NCI-H82 treated with DMSO at 0.1 percent for 48 hours (cell line): ENCODE results near the gene ZDHHC14.

Source experiments
- DNase-seq: peaks from one replicate; lab custom pipeline; 2025; ENCODE audit not compliant: unreplicated experiment; lab: John Stamatoyannopoulos, UW

ZDHHC14 gene

DNA sequence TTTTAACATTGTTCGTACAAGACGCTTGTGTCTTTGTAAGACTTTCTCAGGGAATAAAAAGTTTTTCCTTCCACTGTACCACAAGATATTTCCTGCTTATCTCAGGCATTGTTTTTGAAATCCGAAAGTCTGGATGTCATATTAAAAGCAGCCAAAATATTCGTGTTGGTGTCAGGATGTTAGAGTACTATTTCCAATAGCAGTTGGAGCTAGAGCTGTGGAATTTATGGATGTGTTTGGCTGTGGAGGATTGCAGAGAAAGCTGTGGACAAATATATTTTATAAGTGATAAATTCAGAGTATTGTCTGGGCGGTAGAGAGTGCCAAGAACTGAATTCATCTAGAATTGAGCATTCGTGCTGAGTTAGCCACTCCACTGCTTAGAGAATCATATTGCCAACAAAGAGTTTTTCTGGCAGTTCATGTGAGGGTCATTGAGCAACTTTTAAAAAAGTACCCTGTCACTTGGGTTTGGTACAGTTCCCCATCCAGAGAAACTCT lies 57.7 kb downstream of the ZDHHC14 start:
- no peak for DNase-seq

DNA sequence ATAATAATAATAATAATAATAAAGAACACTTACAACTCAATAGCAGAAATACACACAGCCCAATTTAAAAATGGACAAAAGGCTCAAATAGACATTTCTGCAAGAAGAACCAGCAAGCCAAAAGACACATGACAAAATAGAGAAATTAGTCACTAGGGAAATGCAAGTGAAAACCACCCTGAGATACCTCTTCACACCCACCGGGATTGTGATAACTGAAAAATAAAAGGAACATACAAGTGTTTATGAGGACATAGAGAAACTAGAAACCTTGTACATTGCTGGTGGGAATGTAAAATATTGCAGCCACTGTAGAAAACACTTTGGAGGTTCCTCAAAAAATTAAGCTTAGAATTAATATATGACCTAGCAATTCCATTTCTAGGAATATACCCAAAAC lies 59.2 kb downstream of the ZDHHC14 start:
- DNase-seq = no peak

DNA sequence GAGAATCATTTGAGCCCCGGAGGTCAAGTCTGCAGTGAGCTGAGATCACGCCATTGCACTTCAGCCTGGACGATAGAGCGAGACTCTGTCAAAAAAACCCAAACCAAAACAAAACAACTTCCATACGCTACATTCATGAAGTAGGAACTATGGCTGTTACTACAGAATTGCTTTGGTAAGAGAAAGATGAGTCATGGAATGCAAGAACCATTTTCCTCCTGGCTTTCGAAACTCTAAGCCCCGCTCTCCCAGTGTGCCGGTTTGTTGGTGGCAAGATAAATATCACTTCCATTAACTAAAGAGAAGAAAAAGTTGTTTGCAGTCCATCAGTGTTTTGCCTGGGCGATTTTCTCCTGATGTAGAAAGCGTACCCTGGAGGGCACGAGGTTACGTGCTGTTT lies 61.3 kb downstream of the ZDHHC14 start:
- no peak for DNase-seq

DNA sequence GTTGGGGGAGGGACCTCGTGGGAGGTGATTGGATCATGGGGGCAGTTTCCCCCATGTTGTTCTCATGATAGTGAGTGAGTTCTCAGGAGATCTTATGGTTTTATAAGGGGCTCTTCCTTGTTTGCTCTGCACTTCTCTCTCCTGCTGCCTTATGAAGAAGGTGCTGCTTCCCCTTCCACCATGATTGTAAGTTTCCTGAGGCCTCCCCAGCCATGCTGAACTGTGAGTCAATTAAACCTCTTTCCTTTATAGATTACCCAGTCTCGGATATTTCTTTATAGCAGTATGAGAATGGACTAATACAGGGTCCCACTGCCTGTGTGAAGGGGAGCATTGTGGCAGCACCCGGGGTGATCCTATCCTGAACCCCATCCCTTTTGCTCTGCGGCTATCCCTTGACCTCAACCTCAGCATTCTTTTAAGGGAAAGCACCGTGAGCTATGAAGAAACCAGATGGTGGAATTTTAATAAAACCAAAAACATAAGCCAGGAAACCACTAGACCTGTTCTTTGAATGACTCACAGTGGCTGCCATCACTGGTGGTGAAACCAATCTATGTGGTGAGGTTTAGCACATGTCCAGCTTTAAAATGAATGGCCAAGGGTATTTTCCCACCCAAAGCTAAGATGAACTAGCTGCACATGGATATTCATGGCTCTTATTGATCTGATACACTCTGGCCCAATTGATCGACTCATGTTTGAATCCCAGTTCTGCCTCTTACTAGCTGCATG lies 62.2 kb downstream of the ZDHHC14 start:
- no peak for DNase-seq

DNA sequence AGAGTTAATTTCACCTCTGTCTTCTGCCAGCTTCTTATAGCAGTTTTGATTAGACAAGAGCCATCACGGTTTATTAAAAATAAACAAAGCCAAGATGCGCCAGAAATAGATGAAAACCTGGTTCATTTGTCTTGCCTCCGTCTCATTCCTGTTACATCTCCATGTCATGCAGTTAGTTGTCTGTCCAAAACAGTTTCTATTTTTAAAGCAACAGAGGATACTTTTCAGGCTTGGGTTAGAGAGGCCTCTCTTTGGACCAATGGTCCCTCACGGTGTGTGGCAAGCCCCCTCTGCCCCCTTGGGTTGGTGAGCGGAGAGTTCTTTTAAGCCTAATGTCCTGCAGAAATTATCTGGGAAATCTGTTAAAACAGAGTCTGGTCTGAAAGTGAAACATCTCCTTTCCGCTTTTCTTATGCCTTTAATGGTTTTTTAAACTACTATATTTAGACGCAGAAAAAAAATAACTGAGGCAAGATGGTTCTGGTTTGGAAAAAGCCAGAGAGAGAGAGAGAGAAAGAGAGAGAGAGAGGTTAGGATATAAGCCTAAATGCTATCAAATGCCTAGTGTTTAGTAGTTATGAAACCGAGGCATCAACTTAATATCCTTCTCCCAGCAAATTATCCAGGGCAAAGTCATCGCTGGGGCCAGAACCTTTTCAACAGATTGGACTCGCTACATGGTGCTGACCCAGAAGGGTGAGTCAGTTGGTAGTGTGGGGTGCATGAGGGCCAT lies 64.5 kb downstream of the ZDHHC14 start:
- no peak for DNase-seq

DNA sequence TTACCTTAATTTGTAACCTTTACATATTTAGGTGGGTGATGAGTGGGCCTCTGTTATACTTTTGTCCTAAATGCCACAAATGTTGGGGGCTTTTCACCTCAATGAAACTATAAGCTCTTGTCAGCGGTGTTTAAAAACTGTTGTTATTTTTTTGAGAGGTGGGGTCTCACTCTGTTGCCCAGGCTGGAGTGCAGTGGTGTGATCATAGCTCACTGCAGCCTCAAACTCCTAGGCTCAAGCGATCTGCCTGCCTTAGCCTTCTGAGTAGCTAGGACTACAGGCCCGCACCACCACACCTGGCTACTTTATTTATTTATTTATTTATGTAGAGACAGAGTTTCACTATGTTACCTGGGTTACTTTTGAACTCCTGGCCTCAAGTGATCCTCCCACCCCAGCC lies 66.7 kb downstream of the ZDHHC14 start:
- no peak for DNase-seq

DNA sequence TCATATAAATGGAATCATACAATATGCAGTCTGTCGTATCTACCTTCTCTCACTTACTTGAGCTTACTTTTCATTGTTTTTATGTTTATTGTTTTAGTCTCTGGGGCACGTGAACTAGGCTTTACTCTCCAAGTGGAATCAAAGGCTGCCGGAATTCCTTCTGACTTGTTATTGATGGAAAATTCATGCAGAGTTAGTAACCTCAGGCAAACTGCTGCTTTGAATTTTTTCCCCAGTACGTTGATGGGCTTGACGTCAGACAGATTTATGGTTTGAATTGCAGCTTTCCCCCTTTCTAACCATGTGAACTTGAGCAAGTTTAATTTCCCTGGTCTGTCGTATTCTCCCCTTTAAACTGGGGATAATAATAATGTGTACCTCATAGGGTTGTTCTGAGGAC lies 68.6 kb downstream of the ZDHHC14 start:
- DNase-seq = no peak

DNA sequence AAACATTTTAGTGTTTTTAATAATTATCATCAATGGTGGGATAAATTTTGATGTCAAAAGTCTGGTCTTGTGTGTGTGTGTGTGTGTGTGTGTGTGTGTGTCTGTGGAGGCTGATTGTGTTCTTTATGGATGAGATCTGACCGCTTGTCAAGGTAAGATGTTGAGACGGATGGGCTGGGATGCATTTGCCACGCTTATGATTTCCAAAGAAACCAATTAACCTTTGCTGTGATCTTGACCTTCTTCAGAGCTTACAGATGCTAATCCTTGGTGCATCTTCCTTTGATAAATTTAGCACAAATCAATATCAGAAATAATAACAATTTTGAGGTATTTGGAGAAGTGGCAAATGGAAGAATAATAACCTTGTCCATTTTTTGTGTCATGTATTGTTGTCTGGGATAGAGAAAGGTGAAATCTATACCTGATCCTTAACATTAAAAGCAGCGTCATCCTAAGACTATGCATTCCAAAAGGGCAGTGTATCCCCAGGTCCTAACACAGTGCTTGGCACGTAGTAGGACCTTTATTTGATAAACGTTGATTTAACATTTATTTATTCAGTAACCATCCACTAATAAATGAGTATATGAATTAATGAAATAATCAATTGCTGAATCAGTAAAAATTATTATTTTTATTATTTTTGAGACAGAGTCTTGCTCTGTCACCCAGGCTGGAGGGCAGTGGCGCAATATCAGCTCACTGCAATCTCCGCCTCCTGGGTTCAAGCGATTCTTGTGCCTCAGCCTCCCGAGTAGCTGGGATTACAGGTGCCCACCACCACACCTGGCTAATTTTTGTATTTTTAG lies 70.1 kb downstream of the ZDHHC14 start:
- DNase-seq = no peak

DNA sequence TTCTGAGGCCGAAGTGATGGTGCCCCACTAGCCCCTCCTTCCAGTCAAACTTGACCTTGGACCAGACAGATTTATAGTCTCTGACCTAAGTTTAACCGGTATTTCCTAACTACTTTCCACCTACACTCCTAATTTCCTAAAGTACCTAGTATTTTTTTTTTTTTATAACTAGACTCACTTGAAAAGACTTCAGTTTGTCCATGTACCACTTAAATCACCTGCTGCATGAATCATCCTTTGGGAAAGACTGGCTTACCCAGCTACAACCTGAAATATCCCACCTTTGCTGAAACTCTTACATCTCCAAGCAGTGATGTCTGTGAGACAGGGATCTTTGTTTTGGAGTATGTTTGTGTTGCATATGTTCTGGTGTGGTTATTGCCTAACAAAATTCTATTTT lies 71.1 kb downstream of the ZDHHC14 start:
- no peak for DNase-seq

DNA sequence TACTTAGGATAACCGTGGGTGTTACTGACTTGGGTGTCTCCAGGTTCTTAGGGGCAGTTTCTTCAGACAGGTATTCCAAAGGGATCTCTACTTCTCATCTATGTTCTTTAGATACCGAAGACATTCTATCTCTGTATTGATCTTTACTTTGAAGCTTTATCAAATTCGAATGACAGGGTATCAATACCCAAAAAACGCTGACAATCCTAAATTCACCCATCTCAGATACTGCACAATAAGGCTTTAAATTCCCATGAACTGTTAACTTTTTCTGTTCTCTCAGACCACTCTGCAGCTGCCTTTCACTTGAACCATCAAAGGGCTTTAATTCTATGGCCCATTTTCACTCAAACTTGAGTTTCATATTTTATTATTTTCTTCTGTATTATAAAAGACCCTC lies 72.1 kb downstream of the ZDHHC14 start:
- no peak for DNase-seq

DNA sequence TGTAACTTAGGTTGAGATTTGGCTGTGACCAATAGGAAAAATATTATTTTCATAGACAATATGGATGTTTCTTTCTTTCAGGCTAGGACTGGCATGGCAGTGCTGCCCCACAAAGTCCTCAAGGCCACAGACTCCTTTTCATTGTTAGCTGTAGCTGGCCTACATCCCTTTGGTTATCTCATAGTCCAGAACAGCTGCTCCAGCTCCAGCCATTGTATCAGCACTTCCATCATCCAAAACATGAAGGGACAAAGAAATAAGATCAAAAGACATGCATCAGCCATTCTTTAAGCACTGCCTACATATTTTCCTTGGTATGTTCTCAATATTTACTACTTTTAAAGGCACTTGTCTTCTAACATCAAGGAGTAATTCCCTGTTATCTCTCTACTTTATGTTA lies 73.0 kb downstream of the ZDHHC14 start:
- DNase-seq = no peak

DNA sequence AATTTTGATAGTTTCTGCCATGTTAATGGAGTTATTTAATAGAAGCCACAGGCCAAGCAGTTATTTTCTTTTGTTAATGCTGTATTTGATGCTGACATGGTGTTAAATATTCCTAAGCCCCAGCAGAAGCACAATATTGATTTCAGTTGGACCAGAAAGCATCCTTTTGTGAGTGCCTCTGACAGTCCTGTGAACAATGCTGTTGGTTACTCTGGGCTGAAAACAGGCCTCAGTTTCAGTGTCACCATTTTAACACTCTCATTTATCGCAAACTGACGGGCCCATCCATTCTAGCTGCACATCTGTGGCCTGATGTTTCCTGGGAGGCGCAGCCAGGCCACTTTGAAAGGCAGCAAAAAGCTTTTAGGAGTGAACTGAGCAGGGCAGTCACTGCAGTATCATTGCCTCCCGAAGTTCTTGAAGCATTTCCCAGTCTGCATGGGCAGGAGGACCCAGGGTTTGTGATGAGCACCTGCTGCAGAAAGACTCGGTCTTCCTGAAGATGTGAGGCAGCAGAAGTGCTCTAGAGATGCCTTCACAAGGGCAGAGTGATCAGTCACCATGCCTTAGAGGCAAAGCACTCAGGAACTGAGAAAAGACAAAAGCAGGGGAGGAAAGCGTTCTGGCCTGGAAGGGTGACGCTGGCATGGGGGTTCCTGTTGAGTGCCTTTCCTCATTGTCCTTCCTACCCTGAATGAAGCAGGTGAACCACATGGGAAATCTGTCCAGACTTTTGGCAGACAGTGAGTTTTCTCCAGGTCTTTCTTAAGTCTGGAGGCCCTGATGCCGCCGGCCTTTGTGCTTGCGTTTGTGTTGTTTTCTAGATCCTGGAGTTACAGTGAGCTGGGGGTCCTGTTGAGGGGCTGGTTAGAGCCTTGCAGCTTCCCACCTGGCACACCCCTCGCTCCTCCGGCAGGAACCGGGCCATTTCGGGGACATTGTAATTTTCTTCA lies 74.0 kb downstream of the ZDHHC14 start:
- DNase-seq = no peak

DNA sequence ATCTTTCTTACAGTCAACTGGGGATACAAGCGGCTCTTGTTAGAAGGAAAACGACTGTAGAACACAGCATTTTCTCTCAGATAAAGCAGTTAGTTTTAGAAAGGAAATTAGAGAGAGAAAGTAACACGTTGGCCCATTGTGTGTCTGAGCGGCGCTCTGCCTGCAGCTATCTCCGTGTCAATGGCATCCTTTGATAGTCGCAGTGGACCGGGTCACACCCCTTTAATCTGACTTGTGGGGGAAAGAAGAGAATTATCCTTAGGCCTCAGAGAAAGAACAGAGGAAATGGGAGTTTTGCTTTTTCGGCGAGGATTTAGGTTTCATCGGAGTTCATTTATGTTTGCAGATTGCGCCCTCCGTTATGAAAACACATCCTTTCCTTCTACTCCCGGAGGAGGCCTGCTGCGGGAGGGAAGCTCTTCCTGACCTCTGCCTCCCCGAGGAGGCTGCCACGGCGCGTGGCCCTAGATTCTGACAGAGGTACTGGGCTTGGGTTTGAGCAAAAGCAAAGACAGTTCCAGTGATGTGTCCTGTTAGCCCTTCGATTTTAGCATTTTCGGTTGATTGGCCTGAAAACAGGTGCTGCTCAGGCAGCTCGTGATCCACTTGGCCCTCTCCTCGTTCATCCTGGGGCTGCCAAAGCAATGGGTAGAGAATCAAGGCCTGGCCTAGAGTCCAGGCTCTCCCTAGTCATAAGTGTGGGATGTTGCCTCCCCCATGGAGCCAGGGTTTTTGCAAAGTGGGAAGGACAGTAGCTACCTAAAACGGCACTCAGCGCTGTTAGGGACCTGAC lies 74.9 kb downstream of the ZDHHC14 start:
- DNase-seq = no peak

DNA sequence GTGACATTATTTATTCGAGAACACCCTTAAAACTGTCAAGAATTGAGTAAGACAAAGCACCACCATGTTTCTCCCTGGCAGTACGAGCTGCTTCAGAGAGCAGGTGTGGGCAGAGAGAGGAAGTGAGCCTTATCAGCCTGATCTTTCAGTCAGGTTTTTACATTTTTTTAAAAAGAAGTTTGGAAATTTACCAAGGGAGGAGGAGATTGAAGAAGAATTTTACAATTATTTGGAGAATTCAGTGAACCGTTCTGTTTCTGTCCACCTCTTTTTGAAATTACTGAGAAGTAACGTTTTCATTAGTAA lies 75.5 kb downstream of the ZDHHC14 start:
- no peak for DNase-seq

DNA sequence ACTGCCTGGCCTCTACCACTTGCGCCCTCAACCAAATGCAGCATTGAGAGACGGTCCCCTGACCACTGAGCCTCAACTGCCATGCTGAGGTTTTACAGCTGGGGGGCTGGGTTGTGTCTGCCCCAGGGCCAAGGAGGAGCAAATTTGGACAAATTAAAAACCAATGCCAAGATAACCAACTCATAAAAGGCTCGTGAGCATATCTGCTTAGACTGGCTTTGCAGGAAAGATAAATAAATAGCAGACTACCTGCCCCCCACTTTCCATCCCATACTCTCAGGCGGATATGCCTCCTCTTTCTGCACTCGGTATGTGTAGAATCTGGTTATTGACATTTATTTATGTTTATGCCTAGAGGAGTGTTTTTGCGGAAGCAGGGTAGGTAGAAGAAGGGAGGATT lies 76.8 kb downstream of the ZDHHC14 start:
- DNase-seq = no peak

DNA sequence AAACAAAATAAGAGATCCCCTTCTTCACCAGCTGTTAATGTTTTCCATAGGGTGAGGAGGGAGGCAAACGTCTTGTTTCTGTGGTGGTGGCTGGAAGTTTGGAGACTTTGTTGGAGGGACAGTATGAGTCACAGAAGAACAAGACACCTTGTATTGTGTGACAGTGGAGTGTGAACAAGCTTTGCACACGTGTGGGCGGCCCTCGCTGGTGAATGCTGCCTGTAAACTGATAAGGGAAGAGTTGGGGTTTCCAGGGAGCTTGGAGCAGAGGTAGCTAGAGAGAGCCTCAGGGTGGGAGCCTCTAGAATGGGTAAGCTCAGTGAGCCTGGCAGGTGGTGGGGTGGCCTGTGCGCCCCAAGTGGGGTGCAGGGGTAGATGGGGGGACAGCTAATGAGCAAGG lies 78.3 kb downstream of the ZDHHC14 start:
- DNase-seq = no peak

DNA sequence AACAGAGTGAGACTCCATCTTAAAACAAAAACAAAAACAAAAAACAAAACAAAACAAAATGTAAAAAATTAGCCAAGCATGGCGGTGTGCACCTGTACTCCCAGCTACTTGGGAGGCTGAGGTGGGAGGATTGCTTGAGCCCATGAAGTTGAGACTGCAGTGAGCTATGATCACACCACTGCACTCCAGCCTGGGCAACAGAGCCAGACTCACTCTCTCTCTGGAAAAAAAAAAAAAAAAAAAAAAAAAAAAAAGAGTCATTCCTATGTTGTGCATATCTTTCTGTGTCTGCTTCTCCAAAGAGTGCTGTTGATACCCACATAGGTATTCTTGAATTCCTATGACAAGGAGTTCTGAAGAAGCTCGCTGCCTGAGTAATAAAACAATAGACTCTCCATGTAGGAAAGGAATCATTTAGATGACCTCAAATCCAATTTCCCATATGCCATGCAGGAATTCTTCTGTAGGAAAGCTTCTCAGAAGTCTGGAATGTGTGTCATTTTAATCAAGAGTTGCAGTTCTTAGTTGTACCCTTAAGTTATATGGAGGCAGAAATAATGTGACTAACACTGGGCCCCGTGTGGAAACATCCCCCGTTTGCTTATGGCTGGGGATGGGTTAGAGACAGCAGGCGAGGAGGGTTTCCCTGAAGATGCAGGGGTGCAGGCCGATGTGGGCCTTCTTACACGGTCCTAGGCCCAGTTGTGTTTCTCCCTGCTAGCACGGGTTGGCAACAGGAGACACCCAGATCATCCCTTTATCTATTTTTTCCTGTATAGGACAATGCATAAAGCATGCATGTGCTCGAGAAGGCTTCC lies 79.4 kb downstream of the ZDHHC14 start:
- DNase-seq = no peak

DNA sequence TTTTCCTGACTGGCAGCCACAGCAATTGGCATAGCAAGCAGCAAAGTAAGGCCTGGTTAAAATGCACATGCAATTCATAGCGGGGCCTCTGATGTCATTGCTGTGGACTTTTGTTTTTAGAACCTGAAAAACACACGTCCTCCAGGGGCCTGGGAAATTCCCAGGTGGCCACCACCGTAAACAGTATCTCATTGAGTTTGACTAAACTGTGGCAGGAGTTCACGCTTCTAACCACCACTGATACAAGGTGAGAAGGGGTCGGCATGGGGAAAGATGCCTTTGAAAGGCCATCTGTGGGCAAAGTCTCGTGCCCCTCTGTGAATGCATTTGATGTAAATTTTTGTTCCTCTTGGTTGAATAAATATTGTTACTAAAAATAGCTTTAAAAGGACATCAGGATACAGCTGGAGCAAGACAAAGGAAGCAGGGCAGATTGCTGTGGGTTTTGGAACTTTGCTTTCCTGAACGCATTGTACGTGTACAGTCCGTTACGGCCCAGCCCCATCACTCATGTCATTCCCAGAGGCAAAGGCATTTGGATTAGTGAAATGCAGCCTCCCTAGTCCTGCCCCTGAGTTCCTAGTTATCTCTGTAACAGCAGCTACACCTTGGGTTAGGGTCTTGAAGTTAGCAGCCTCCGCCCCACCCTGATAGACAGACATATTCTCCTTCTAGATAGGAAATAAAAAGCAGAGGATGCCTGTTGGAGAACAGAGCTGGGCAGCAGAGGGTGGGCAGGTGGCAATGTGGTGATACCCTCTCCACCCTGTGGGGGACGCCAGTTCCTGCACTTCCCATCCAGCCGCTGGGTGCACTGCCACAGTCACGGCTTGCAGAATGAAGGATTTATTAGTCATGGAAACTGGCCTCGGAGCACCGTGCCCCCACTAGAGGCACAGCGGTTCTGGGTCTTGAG lies 80.3 kb downstream of the ZDHHC14 start:
- no peak for DNase-seq
